DOHH2 (cell line): ENCODE results near the gene KRTAP4-16.
"Not testable (repeated sequence)": the region's sequence is repeated elsewhere in the genome, so short reads cannot be mapped to it uniquely, and the experiment has no call there.

Experiments used
- H3F3A ChIP-seq: fragments of 200-600 bp; sonication (generic), shearing (Covaris generic); 2 replicates; pipeline ENCODE4 v1.6.0; 2016; ENCODE audit warnings: antibody characterized with exemption, mild to moderate bottlenecking; ENCODE audit not compliant: control insufficient read depth, insufficient read depth
- H3K27ac ChIP-seq: fragments of 200-600 bp; sonication (generic); 2 replicates; pipeline ENCODE4 v1.5.1; 2014; ENCODE audit warnings: low read depth, mild to moderate bottlenecking, low read length, moderate library complexity
- H3K27me3 ChIP-seq: fragments of 200-600 bp; sonication (generic); 2 replicates; pipeline ENCODE4 v1.6.1; 2014; ENCODE audit warnings: mild to moderate bottlenecking, low read length, mixed read lengths; ENCODE audit not compliant: control insufficient read depth
- H3K36me3 ChIP-seq: fragments of 200-600 bp; sonication (generic); 2 replicates; pipeline ENCODE4 v1.6.1; 2014; ENCODE audit warnings: mild to moderate bottlenecking, low read length, moderate library complexity, mixed read lengths; ENCODE audit not compliant: control insufficient read depth
- H3K4me1 ChIP-seq: fragments of 200-600 bp; sonication (generic); 2 replicates; pipeline ENCODE4 v1.6.1; 2014; ENCODE audit warnings: mild to moderate bottlenecking, low read length, mixed read lengths; ENCODE audit not compliant: control insufficient read depth
- H3K4me2 ChIP-seq: fragments of 200-600 bp; sonication (generic); 2 replicates; pipeline ENCODE4 v1.6.0; 2014; ENCODE audit warnings: mild to moderate bottlenecking, low read length, moderate library complexity
- H3K4me3 ChIP-seq: fragments of 200-600 bp; sonication (generic); 2 replicates; pipeline ENCODE4 v1.5.1; 2014; ENCODE audit warnings: mild to moderate bottlenecking, low read length, mixed read lengths
- H3K79me2 ChIP-seq: fragments of 200-600 bp; sonication (generic); 2 replicates; pipeline ENCODE4 v1.6.1; 2014; ENCODE audit warnings: mild to moderate bottlenecking, low read length, mixed read lengths; ENCODE audit not compliant: control insufficient read depth
- H3K9me2 ChIP-seq: fragments of 200-600 bp; sonication (generic); replicated peaks from 2 replicates; pipeline ENCODE4 v1.6.1; 2014; ENCODE audit warnings: mild to moderate bottlenecking, low read length, mixed read lengths; ENCODE audit not compliant: control insufficient read depth
- H3K9me3 ChIP-seq: fragments of 200-600 bp; sonication (generic); 2 replicates; pipeline ENCODE4 v1.6.1; 2014; ENCODE audit warnings: antibody characterized with exemption, low read length, mixed read lengths; ENCODE audit not compliant: control insufficient read depth, insufficient read depth
- H4K20me1 ChIP-seq: fragments of 200-600 bp; sonication (generic); 2 replicates; pipeline ENCODE4 v1.6.0; 2014; ENCODE audit warnings: low read depth, mild to moderate bottlenecking, antibody characterized with exemption, low read length, moderate library complexity; ENCODE audit not compliant: control insufficient read depth, insufficient read depth
- EZH2phosphoT487 ChIP-seq: fragments of 200-600 bp; sonication (generic); IDR thresholded peaks from 2 replicates; pipeline ENCODE4 v1.6.1; 2017; ENCODE audit warnings: borderline replicate concordance, mild to moderate bottlenecking, antibody characterized with exemption, low read length, moderate library complexity, mixed read lengths
- TF ChIP-seq, protein P1 (sequence below): fragments of 200-600 bp; sonication (generic); IDR thresholded peaks from one replicate; pipeline ENCODE4 v1.5.1; 2014; ENCODE audit warnings: antibody characterized with exemption, mild to moderate bottlenecking, low read depth, low read length; ENCODE audit not compliant: poor library complexity, severe bottlenecking

The KRTAP4-16 gene

DNA sequence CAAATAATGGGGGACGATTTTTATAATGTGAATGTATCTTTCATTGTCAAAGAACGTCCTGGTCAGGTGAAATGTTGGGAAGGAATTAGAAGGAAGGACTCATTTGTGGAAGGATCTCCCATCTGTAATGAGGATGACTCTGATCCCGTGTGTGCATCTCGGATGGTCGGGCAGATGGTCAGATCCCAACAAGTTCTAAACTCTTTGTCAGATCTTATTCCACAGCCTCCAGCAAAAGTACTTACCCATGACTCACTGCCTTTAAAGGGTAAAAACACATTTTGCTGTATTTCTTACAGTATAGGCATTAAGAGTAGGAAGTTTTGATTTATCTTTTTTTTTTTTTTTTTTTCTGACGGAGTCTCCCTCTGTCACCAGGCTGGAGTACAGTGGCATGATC, 3.5 kb downstream of the KRTAP4-16 start:
- no peaks in the 10 kb centered on the region for H3F3A ChIP-seq
- no peaks in the 10 kb centered on the region for H3K79me2 ChIP-seq
- H4K20me1 ChIP-seq = no peaks in the 10 kb centered on the region
- no peak overlapping the region for H3K27ac ChIP-seq
- H3K27me3 ChIP-seq = no peaks in the 10 kb centered on the region
- H3K4me1 ChIP-seq = peaks cover 6% of the 10 kb centered on the region
- no peak overlapping the region for H3K4me2 ChIP-seq
- H3K9me3 ChIP-seq = peaks cover 10% of the 10 kb centered on the region; the same call in 1 of the 2 replicates
- no peaks in the 10 kb centered on the region for H3K36me3 ChIP-seq
- no peak overlapping the region for H3K4me3 ChIP-seq
- TF ChIP-seq, protein P1, sequence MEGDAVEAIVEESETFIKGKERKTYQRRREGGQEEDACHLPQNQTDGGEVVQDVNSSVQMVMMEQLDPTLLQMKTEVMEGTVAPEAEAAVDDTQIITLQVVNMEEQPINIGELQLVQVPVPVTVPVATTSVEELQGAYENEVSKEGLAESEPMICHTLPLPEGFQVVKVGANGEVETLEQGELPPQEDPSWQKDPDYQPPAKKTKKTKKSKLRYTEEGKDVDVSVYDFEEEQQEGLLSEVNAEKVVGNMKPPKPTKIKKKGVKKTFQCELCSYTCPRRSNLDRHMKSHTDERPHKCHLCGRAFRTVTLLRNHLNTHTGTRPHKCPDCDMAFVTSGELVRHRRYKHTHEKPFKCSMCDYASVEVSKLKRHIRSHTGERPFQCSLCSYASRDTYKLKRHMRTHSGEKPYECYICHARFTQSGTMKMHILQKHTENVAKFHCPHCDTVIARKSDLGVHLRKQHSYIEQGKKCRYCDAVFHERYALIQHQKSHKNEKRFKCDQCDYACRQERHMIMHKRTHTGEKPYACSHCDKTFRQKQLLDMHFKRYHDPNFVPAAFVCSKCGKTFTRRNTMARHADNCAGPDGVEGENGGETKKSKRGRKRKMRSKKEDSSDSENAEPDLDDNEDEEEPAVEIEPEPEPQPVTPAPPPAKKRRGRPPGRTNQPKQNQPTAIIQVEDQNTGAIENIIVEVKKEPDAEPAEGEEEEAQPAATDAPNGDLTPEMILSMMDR = no peak
- no peak for TF ChIP-seq EZH2phosphoT487
- no peaks in the 10 kb centered on the region for H3K9me2 ChIP-seq

DNA sequence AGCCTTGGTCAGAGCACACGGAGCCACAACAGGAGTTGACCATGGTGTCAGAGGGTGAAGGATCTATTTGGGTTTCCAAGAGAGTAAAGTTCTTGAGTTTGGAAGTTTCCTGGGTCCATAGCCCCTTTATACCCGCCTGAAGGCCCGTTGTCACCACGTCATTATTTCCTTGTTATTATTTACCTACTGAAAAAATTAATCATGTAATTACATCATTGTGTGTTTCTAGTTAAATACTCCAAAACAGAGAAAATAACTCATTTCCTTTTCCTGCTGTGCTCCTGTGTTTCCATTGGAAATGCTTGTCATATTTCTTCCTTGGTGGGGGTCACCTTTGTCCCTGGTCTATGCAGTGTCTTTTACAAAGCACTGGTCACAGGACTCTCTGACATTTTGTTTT, 4.0 kb downstream of the KRTAP4-16 start, which contains the start of gene KRTAP4-8:
Gene KRTAP4-8 (minus strand): TSS at position 101 of the 400 bp plus-strand sequence. CDS start 58 bp downstream, at position 43.
- Histone ChIP-seq H3K36me3 (no peaks in the 10 kb centered on the region), H3K9me2 (no peaks in the 10 kb centered on the region), H3K27ac (no peak within 1 kb of the TSS), H3K27me3 (no peaks in the 10 kb centered on the region), H3K79me2 (no peaks in the 10 kb centered on the region), H3F3A (no peaks in the 10 kb centered on the region), H3K9me3 (peaks cover 10% of the 10 kb centered on the region; the same call in 1 of the 2 replicates), H3K4me1 (peaks cover 6% of the 10 kb centered on the region), H4K20me1 (no peaks in the 10 kb centered on the region), H3K4me2 (no peak within 1 kb of the TSS), H3K4me3 (no peak within 1 kb of the TSS)
- TF ChIP-seq, protein P1 = no peak
- TF ChIP-seq EZH2phosphoT487 = no peak

DNA sequence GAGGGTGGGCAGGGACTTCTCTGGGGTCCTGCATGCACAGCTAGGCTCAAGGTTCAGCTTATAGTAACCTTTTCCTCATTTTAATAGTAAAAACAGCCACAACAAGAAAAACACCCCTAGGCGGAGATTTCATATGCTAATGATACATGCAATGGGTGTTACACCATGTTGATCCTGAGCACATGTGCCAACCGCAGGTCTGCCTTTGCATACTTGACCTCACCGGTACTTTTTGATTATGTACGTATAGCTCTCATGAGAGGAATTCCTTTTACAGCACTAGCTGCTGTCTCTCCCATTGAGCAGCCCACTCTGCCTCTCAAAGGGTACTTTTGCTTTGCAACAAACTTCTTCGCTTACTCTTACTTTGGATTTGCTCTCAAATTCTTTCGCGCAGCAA, 6.0 kb downstream of the KRTAP4-16 start:
- Histone ChIP-seq H3K9me2 (no peaks in the 10 kb centered on the region), H3K4me3 (no peak overlapping the region), H3K27me3 (no peaks in the 10 kb centered on the region), H3K79me2 (no peaks in the 10 kb centered on the region), H3K27ac (no peak overlapping the region), H4K20me1 (no peaks in the 10 kb centered on the region), H3K4me2 (no peak overlapping the region), H3K9me3 (peaks cover 10% of the 10 kb centered on the region), H3K36me3 (no peaks in the 10 kb centered on the region), H3K4me1 (peaks cover 6% of the 10 kb centered on the region), H3F3A (no peaks in the 10 kb centered on the region)
- no peak for TF ChIP-seq EZH2phosphoT487
- TF ChIP-seq, protein P1 = no peak

DNA sequence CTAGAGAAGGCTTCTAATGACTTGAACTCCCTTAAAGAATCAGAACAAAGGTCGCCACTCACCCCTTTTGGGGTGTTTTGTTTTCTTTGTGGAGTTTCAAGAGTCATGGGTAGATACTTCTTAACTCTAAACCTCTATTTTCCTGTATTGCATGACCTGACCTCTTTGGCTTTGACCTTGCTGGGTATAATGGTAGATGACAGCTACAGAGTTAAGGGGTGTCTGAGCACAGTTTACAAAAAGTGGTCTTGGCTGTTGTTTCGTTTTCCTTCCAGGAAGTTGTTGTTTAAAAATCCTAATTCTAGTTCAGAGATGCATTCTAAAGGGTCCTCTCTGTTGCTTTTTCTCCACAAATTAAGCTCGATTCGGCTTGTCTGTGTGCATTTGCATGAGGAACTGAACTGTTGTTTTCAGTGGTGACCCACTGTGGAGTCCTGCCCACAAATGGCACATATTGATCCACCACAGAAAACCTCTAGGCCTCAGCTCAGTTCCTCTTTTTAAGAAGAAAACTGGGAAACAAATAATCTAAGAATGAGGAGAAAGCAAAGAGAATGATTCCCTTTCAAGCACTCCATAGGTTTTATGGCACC, 13.2 kb downstream of the KRTAP4-16 start:
- H3K9me2 ChIP-seq, H3K36me3 ChIP-seq, H3K79me2 ChIP-seq, H3K4me2 ChIP-seq, H3K27me3 ChIP-seq, H3K4me3 ChIP-seq, H4K20me1 ChIP-seq, H3K27ac ChIP-seq, H3F3A ChIP-seq, H3K4me1 ChIP-seq, H3K9me3 ChIP-seq: not testable (repeated sequence)

DNA sequence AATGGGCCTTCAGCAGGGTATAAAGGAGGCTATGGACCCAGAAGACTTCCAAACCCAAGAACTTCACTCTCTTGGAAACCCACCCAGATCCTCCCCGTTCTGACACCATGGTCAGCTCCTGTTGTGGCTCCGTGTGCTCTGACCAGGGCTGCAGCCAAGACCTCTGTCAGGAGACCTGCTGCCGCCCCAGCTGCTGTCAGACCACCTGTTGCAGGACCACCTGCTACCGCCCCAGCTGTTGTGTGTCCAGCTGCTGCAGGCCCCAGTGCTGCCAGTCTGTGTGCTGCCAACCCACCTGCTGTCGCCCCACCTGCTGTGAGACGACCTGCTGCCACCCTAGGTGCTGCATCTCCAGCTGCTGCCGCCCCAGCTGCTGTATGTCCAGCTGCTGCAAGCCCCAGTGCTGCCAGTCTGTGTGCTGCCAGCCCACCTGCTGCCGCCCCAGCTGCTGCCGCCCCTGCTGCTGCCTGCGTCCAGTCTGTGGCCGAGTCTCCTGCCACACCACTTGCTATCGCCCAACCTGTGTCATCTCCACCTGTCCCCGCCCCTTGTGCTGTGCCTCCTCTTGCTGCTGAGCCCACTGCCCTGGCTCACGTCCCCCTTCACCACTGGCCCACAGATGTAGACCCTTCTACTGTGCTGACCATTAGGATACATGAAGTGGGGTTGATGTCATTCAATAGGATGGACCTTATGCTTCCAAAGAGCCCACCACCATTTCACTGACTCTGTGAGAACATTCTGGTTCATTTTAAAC, 17.7 kb downstream of the KRTAP4-16 start, which contains the start of gene KRTAP4-7:
Gene KRTAP4-7 (plus strand): TSS at position 51 of the 757 bp plus-strand sequence. CDS start 57 bp downstream, at position 108.
- H4K20me1 ChIP-seq, H3K4me1 ChIP-seq, H3K27me3 ChIP-seq, H3K4me2 ChIP-seq, H3F3A ChIP-seq, H3K36me3 ChIP-seq, H3K79me2 ChIP-seq, H3K4me3 ChIP-seq, H3K27ac ChIP-seq, H3K9me2 ChIP-seq, H3K9me3 ChIP-seq: not testable (repeated sequence)

DNA sequence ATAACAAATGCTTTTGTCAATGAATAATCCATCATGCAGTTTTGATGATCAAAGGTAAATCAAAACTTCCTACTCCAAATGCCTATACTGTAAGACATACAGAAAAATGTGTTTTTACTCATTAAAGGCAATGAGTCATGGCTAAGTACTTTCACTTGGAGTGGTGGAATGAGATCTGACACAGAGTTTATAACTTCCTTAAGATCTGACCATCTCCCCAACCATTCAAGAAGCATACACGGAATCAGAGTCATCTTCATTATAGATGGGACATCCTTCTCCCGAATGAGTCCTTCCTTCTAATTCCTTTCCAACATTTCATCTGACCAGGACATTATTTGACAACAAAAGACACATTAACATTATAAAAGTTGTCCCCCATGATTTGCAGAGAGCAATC, 18.6 kb downstream of the KRTAP4-16 start:
- not testable (repeated sequence) for H4K20me1 ChIP-seq, H3K4me3 ChIP-seq, H3K27me3 ChIP-seq, H3K9me2 ChIP-seq, H3F3A ChIP-seq, H3K36me3 ChIP-seq, H3K79me2 ChIP-seq, H3K4me2 ChIP-seq, H3K4me1 ChIP-seq, H3K27ac ChIP-seq, H3K9me3 ChIP-seq
